ENCODE results near the gene IL3. TPM values are rescaled to one million over a fixed set of nuclear protein-coding genes. Genes with fewer than 3 reads are reported as not detected.

Gene IL3
- total and polyA plus RNA-seq, 2 experiments from 2014 or later: not detected

DNA sequence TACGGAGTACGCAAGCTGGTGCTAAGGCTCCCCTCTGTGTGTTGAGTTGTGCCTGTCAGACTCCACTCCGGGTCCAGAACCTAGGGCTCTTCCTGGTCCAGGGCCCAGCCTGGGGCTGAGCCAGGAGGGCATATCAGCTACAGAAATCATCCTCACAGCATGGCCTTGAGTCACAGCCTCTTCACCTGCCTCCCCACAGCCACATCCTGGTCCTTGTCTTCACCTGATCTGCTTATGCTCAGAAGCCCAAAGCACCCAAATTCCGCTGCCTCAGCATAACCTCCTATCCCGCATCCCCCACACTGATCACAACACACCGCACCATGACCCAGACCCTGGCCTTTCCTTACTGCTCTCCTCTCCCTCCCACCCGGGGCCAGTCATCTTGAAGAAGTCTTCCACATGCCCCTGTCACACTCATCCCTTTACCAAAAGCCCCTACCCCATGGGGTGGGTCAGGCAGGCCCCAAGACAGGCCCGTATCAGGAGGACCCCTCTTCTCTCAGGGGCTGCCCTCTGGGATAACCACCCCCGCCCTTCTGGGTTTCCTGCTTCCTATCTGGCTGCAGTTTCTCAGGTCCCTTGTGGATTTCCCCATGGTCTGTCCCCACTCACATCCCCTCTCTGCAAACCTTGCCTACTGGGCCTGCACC, 1.3 kb upstream of the IL3 start:
- no peak for ATAC-seq
- Mint-ChIP-seq H3K4me1 (peaks cover 8% of the 10 kb centered on the region), H3K27me3 (ENCODE audit: insufficient read depth, low read depth, poor library complexity) (peaks cover 11% of the 10 kb centered on the region), H3K36me3 (ENCODE audit: low read depth) (no peaks in the 10 kb centered on the region), H3K4me3 (no peak overlapping the region), H3K9me3 (no peaks in the 10 kb centered on the region), H3K27ac (no peak overlapping the region)
- Histone ChIP-seq H3K27me3 (ENCODE audit: insufficient read depth) (no peaks in the 10 kb centered on the region), H3K4me2 (no peak overlapping the region), H4K20me1 (replicated peaks; ENCODE audit: insufficient read depth) (no peaks in the 10 kb centered on the region), H2AFZ (no peak overlapping the region), H3F3A (replicated peaks; ENCODE audit: low read depth) (no peaks in the 10 kb centered on the region), H3K27ac (ENCODE audit: low read depth) (no peak overlapping the region), H3K79me2 (replicated peaks; ENCODE audit: insufficient read depth) (no peaks in the 10 kb centered on the region), H3K9me2 (ENCODE audit: insufficient read depth) (no peaks in the 10 kb centered on the region; the same call in 1 of the 2 replicates), H3K36me3 (ENCODE audit: insufficient read depth) (no peaks in the 10 kb centered on the region), H3K4me3 (no peak overlapping the region), H3K4me1 (ENCODE audit: insufficient read depth) (no peaks in the 10 kb centered on the region)
- TF ChIP-seq, protein P1, sequence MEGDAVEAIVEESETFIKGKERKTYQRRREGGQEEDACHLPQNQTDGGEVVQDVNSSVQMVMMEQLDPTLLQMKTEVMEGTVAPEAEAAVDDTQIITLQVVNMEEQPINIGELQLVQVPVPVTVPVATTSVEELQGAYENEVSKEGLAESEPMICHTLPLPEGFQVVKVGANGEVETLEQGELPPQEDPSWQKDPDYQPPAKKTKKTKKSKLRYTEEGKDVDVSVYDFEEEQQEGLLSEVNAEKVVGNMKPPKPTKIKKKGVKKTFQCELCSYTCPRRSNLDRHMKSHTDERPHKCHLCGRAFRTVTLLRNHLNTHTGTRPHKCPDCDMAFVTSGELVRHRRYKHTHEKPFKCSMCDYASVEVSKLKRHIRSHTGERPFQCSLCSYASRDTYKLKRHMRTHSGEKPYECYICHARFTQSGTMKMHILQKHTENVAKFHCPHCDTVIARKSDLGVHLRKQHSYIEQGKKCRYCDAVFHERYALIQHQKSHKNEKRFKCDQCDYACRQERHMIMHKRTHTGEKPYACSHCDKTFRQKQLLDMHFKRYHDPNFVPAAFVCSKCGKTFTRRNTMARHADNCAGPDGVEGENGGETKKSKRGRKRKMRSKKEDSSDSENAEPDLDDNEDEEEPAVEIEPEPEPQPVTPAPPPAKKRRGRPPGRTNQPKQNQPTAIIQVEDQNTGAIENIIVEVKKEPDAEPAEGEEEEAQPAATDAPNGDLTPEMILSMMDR (conservative IDR thresholded peaks at IDR 0.05; ENCODE audit: low read depth in 2 of 2): no peak
- TF ChIP-seq EZH2 (IDR thresholded peaks at IDR 0.05; ENCODE audit: low read depth, unreplicated experiment) (no peak), STAT1 (IDR thresholded peaks at IDR 0.05; ENCODE audit: unreplicated experiment) (no peak), POLR2AphosphoS5 (IDR thresholded peaks at IDR 0.05; ENCODE audit: low read depth) (no peak), ZNF114 (CRISPR knock-in tag; IDR thresholded peaks at IDR 0.05) (no peak), NANOG (IDR thresholded peaks at IDR 0.05; ENCODE audit: borderline replicate concordance) (no peak), CREB1 (CRISPR knock-in tag; IDR thresholded peaks at IDR 0.05; ENCODE audit: low read depth) (no peak), ZNF331 (CRISPR knock-in tag; IDR thresholded peaks at IDR 0.05; ENCODE audit: low read depth) (no peak), JUNB (IDR thresholded peaks at IDR 0.05; ENCODE audit: unreplicated experiment) (no peak), EZH2phosphoT487 (IDR thresholded peaks at IDR 0.05; ENCODE audit: unreplicated experiment) (no peak)
- TF ChIP-seq, protein P2, sequence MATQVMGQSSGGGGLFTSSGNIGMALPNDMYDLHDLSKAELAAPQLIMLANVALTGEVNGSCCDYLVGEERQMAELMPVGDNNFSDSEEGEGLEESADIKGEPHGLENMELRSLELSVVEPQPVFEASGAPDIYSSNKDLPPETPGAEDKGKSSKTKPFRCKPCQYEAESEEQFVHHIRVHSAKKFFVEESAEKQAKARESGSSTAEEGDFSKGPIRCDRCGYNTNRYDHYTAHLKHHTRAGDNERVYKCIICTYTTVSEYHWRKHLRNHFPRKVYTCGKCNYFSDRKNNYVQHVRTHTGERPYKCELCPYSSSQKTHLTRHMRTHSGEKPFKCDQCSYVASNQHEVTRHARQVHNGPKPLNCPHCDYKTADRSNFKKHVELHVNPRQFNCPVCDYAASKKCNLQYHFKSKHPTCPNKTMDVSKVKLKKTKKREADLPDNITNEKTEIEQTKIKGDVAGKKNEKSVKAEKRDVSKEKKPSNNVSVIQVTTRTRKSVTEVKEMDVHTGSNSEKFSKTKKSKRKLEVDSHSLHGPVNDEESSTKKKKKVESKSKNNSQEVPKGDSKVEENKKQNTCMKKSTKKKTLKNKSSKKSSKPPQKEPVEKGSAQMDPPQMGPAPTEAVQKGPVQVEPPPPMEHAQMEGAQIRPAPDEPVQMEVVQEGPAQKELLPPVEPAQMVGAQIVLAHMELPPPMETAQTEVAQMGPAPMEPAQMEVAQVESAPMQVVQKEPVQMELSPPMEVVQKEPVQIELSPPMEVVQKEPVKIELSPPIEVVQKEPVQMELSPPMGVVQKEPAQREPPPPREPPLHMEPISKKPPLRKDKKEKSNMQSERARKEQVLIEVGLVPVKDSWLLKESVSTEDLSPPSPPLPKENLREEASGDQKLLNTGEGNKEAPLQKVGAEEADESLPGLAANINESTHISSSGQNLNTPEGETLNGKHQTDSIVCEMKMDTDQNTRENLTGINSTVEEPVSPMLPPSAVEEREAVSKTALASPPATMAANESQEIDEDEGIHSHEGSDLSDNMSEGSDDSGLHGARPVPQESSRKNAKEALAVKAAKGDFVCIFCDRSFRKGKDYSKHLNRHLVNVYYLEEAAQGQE (IDR thresholded peaks at IDR 0.05; ENCODE audit: unreplicated experiment): no peak
- TF ChIP-seq, protein P3, sequence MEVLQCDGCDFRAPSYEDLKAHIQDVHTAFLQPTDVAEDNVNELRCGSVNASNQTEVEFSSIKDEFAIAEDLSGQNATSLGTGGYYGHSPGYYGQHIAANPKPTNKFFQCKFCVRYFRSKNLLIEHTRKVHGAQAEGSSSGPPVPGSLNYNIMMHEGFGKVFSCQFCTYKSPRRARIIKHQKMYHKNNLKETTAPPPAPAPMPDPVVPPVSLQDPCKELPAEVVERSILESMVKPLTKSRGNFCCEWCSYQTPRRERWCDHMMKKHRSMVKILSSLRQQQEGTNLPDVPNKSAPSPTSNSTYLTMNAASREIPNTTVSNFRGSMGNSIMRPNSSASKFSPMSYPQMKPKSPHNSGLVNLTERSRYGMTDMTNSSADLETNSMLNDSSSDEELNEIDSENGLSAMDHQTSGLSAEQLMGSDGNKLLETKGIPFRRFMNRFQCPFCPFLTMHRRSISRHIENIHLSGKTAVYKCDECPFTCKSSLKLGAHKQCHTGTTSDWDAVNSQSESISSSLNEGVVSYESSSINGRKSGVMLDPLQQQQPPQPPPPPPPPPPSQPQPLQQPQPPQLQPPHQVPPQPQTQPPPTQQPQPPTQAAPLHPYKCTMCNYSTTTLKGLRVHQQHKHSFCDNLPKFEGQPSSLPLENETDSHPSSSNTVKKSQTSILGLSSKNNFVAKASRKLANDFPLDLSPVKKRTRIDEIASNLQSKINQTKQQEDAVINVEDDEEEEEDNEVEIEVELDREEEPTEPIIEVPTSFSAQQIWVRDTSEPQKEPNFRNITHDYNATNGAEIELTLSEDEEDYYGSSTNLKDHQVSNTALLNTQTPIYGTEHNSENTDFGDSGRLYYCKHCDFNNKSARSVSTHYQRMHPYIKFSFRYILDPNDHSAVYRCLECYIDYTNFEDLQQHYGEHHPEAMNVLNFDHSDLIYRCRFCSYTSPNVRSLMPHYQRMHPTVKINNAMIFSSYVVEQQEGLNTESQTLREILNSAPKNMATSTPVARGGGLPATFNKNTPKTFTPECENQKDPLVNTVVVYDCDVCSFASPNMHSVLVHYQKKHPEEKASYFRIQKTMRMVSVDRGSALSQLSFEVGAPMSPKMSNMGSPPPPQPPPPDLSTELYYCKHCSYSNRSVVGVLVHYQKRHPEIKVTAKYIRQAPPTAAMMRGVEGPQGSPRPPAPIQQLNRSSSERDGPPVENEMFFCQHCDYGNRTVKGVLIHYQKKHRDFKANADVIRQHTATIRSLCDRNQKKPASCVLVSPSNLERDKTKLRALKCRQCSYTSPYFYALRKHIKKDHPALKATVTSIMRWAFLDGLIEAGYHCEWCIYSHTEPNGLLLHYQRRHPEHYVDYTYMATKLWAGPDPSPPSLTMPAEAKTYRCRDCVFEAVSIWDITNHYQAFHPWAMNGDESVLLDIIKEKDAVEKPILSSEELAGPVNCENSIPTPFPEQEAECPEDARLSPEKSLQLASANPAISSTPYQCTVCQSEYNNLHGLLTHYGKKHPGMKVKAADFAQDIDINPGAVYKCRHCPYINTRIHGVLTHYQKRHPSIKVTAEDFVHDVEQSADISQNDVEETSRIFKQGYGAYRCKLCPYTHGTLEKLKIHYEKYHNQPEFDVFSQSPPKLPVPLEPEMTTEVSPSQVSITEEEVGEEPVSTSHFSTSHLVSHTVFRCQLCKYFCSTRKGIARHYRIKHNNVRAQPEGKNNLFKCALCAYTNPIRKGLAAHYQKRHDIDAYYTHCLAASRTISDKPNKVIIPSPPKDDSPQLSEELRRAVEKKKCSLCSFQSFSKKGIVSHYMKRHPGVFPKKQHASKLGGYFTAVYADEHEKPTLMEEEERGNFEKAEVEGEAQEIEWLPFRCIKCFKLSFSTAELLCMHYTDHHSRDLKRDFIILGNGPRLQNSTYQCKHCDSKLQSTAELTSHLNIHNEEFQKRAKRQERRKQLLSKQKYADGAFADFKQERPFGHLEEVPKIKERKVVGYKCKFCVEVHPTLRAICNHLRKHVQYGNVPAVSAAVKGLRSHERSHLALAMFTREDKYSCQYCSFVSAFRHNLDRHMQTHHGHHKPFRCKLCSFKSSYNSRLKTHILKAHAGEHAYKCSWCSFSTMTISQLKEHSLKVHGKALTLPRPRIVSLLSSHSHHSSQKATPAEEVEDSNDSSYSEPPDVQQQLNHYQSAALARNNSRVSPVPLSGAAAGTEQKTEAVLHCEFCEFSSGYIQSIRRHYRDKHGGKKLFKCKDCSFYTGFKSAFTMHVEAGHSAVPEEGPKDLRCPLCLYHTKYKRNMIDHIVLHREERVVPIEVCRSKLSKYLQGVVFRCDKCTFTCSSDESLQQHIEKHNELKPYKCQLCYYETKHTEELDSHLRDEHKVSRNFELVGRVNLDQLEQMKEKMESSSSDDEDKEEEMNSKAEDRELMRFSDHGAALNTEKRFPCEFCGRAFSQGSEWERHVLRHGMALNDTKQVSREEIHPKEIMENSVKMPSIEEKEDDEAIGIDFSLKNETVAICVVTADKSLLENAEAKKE (CRISPR knock-in tag; IDR thresholded peaks at IDR 0.05): no peak
- TF ChIP-seq, protein P4, sequence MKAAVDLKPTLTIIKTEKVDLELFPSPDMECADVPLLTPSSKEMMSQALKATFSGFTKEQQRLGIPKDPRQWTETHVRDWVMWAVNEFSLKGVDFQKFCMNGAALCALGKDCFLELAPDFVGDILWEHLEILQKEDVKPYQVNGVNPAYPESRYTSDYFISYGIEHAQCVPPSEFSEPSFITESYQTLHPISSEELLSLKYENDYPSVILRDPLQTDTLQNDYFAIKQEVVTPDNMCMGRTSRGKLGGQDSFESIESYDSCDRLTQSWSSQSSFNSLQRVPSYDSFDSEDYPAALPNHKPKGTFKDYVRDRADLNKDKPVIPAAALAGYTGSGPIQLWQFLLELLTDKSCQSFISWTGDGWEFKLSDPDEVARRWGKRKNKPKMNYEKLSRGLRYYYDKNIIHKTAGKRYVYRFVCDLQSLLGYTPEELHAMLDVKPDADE (IDR thresholded peaks at IDR 0.05): no peak
- DNase-seq (ENCODE audit: low spot score): no peak

Measured in GM23338 (cell line).